ENCODE data around the gene KAT2B.

The KAT2B gene

GRCh38 chr3:20100151-20100550, 59.9 kb downstream of the KAT2B start:
- no peak for DNase-seq (ENCODE audit: low read depth)

DNA sequence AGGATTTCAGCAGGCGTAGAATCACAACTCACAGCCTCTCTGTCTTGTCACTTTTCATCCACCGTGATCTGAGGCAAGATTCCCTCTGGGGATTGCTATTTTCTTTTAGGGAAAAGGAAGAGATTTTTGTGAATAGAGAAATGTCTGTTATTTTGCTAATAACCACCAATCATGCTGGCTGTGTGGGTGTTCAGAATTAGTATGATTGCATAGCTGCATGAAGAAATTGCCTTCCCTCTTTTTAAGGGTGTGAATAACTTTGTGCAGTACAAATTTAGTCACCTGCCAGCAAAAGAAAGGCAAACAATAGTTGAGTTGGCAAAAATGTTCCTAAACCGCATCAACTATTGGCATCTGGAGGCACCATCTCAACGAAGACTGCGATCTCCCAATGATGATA, 60.8 kb downstream of the KAT2B start:
- DNase-seq (ENCODE audit: low read depth): no peak

GRCh38 chr3:20103731-20104130, 63.5 kb downstream of the KAT2B start:
- DNase-seq (ENCODE audit: low read depth): no peak

DNA sequence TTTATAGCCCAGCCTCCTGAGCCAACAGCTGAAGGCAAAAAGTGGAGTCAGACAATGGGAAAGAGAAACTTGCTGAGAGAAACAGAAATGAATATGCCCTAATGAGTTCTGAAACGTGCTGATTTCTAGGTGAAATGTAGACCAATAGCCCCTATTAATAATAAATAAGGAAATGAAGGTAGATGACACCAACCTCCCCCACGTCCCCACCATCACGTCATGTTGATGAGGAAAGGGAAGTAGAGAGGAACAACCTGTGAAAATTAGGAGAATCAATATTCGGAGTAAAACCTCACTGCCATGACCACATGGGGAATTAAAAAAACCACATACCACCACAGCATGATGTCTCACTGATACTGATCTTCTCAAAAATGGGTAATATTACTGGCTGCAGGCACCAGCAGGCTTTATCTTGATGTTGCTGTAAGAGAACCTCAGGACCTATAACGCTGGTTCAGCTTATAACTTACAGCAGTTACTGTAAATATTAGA, 64.0 kb downstream of the KAT2B start:
- peak; percentile 58 for DNase-seq (ENCODE audit: low read depth)

GRCh38 chr3:20105513-20106280, 65.5 kb downstream of the KAT2B start:
- DNase-seq (ENCODE audit: low read depth): no peak

DNA sequence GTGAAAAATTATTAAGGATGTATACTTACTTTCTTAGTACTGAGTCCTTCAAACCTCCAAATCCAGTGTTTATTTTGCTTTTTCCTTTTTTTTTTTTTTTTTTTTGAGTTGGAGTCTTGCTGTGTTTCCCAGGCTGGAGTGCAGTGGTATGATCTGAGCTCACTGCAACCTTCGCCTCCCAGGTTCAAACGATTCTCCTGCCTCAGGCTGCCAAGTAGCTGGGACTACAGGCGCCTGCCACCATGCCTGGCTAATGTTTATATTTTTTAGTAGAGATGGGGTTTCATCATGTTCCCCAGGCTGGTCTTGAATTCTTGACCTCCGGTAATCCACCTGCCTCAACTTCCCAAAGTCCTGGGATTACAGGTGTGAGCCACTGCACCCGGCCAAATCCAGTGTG, 67.5 kb downstream of the KAT2B start:
- no peak for DNase-seq (ENCODE audit: low read depth)

GRCh38 chr3:20108869-20109268, 68.6 kb downstream of the KAT2B start:
- no peak for DNase-seq (ENCODE audit: low read depth)

DNA sequence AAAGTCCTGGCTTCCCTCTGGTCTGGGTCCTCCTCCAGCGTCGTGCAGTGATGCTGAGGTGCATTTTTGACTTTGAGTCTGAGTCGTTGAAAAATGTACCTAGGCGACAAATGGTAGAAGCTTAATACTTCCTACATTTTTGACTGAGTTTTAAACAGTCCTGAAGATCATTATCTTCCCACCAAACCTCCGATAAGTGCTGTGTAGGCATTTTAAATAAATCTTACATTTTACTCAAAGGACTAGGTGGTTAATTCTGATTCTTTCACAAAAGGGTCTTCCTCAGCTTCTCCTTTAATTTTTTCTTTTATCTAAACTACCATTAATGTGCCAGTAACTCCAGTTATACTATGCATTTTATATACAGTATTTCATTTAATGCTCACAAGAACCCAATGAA, 70.6 kb downstream of the KAT2B start:
- no peak for DNase-seq (ENCODE audit: low read depth)

DNA sequence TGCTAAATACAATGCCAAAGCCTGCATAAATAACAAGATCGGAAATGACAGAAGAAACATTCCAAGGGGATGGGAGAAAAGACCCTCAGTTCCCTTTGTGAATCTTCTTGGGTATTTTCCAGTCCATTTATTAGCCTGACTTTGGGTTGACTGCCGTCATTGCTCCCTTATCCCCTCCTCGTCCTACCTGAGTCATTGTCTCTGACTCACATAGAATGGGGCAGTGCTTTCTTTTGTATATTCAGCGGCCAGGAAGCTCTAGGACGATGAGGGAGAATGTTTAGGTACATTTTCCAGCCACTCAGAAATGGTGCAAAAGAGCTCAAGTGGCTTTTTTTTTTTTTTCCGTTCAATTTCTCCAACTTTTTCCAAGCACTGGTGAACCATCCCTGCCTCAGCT, 71.6 kb downstream of the KAT2B start:
- DNase-seq (ENCODE audit: low read depth): no peak

DNA sequence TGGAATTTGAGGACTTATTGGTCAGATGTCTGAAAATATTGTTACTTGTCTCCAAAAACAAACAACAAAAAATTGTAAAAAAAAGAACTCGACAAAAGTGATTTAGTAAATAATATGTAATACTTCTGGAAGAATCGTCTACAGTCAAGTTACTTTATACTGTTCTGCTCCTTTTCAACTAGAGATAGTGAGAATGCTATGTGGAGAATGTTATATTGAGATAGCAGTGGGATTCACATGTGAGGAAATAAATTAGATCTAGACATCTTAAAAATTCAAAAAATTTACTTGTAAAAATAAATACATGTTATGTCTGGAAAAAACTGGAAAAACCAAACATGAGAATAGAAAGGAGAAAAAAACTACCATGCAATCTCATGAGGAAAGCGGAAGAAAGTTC, 80.8 kb downstream of the KAT2B start:
- no peak for DNase-seq (ENCODE audit: low read depth)

DNA sequence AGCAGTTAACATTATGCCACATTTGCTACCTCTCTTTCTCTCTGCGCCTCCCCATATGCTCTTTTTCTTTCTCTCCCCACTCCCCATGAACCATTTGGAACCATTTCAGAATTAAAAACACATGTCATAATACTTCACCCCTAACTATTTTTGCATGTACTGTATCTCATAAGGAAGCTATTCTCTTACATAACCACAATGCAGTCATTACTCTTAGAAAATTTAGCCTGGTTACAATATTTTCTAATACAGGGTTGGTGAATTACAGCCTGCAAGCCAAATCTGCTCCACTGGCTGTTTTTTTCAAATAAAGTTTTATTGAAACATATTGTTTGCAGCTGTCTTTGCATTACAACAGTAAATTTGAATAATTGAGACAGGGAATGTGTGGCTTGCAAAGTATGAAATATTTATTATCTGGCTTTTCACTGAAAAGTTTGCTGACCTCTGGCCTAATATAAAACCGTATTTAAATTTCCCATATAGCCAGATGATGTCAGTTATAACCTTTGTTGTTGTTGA, 82.9 kb downstream of the KAT2B start:
- no peak for DNase-seq (ENCODE audit: low read depth)

- DNase-seq (ENCODE audit: low read depth): no peak
Observed at GRCh38 chr3:20125289-20125688, 85.0 kb downstream of the KAT2B start.

- DNase-seq (ENCODE audit: low read depth): no peak
Observed at GRCh38 chr3:20125897-20126296, 85.7 kb downstream of the KAT2B start.

DNA sequence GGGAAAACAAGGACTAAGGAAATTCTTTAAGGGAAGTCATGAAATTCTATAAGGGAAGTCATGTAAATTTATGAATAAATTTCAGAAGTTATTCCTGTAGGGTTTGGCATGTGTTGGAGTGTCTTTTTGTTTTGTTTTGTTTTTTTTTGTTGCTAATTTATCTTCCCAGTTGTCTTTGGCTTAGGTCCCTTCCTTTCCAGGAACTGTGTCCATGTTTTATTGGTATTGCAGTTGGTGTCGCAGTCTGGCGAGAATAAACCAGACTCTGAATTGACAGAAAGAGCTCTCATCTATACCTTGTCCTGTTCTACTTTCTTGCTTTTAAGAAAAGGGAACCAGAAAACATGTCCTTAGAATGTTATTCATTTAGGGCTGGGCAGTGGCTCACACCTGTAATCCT, 88.1 kb downstream of the KAT2B start:
- DNase-seq (ENCODE audit: low read depth): no peak

DNA sequence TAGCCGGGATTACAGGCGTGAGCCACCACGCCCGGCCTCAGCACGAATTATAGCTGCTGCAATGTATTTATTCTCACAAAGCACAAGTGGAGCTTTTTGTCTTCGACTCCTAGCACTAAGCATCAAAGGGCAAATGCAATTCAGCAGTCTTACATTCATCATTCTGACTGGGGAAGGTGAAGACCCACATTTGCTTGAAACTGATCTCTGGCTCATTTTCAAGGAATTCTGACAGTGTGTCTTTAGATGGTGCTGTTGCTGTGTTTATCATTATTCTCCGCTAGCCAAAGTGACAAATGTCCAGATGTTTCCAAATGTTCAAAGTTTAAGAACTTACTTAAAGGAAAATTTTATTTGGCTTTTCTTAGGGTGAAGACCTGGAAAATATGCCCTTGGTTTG, 89.9 kb downstream of the KAT2B start:
- DNase-seq (ENCODE audit: low read depth): no peak

- DNase-seq (ENCODE audit: low read depth): no peak
Observed at GRCh38 chr3:20136231-20136630, 96.0 kb downstream of the KAT2B start.

DNA sequence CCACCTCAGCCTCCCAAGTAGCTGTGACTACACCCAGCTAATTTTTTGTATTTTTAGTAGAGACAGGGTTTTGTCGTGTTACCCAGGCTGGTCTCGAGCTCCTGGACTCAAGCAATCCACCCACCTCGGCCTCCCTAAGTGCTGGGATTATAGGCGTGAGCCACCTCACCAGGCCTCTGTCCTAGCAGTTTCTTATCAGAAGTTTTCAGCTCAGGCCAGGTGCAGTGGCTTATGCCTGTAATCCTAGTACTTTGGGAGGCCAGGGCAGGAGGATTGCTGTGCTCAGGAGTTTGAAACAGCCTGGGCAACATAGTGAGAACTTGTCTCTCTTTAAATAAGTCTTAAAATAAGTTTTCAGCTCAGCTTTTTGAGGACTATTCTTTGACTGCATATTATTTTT, 97.4 kb downstream of the KAT2B start:
- no peak for DNase-seq (ENCODE audit: low read depth)

- DNase-seq (ENCODE audit: low read depth): no peak
Observed at GRCh38 chr3:20140881-20141280, 100.6 kb downstream of the KAT2B start.

DNA sequence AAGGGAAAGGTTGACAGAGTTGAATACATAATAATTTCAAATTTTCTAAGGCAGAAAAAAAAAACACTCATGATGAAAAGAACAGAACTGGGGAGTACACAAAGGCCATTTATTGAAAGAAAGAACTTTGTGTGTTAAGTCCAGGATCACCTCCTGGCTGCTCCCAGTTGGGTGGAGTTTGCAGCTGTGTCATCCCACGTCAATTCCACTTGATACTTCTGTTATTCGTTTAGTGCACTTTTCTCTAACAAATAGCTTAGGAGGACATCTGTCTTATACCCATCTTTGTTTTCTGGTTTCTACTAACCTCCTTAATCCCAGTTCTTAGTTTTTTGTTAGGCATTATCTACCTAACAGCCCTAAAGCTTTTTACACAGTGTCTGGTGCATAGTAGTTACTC, 101.1 kb downstream of the KAT2B start:
- no peak for DNase-seq (ENCODE audit: low read depth)

GRCh38 chr3:20141851-20142250, 101.6 kb downstream of the KAT2B start:
- DNase-seq (ENCODE audit: low read depth): no peak

- DNase-seq (ENCODE audit: low read depth): no peak
Observed at GRCh38 chr3:20142517-20142916, 102.3 kb downstream of the KAT2B start.

GRCh38 chr3:20143519-20143918, 103.3 kb downstream of the KAT2B start:
- no peak for DNase-seq (ENCODE audit: low read depth)

GRCh38 chr3:20145874-20146273, 105.6 kb downstream of the KAT2B start:
- no peak for DNase-seq (ENCODE audit: low read depth)

GRCh38 chr3:20146301-20146700, 106.1 kb downstream of the KAT2B start:
- DNase-seq (ENCODE audit: low read depth): no peak
